DND-41 (cell line): ENCODE measurements around the gene PAEP.

ENCODE experiments used
- ATAC-seq: fragments of 200-7000 bp; cut with Tn5 transposase; 3 replicates; pipeline ENCODE4 v1.9.1; 2021; ENCODE audit warnings: low read depth; ENCODE audit not compliant: insufficient read depth
- DNase-seq: peaks from one replicate; pipeline ENCODE4 v3.0.0-alpha.2; 2020
- H2AFZ ChIP-seq: 2 replicates; pipeline ENCODE4 v1.6.0; 2012; ENCODE audit warnings: low read depth, low read length
- H3K27ac ChIP-seq: 2 replicates; pipeline ENCODE4 v1.5.1; 2012; ENCODE audit warnings: low read length, inconsistent platforms
- H3K27me3 ChIP-seq: fragments of 200-600 bp; sonication (generic); 2 replicates; pipeline ENCODE4 v1.6.0; 2012; ENCODE audit warnings: low read length, mild to moderate bottlenecking, inconsistent platforms; ENCODE audit not compliant: insufficient read depth, poor library complexity
- H3K36me3 ChIP-seq: 2 replicates; pipeline ENCODE4 v1.5.1; 2012; ENCODE audit warnings: low read length, inconsistent platforms; ENCODE audit not compliant: insufficient read depth
- H3K4me1 ChIP-seq: 2 replicates; pipeline ENCODE4 v1.5.1; 2012; ENCODE audit warnings: mild to moderate bottlenecking, low read length; ENCODE audit not compliant: insufficient read depth
- H3K4me2 ChIP-seq: 2 replicates; pipeline ENCODE4 v1.6.0; 2012; ENCODE audit warnings: mild to moderate bottlenecking, moderate library complexity, low read length, inconsistent platforms; ENCODE audit not compliant: insufficient read depth
- H3K4me3 ChIP-seq, 2 experiments: fragments of 200-600 bp in 1 of 2; shearing (Covaris generic) in 1 of 2; 2 replicates each; pipeline ENCODE4 v1.5.1; 2012 to 2016; ENCODE audit warnings: inconsistent platforms in 2 of 2, low read length in 2 of 2, mild to moderate bottlenecking in 2 of 2, low read depth in 1 of 2, moderate library complexity in 1 of 2
- H3K79me2 ChIP-seq: 2 replicates; pipeline ENCODE4 v1.6.0; 2012; ENCODE audit warnings: low read length, inconsistent platforms; ENCODE audit not compliant: insufficient read depth
- H3K9ac ChIP-seq: 2 replicates; pipeline ENCODE4 v1.6.0; 2012; ENCODE audit warnings: low read depth, mild to moderate bottlenecking, inconsistent platforms, low read length, moderate library complexity
- H3K9me3 ChIP-seq: 2 replicates; pipeline ENCODE4 v1.5.1; 2012; ENCODE audit warnings: low read length, moderate library complexity, mild to moderate bottlenecking, inconsistent platforms; ENCODE audit not compliant: insufficient read depth, severe bottlenecking
- H4K20me1 ChIP-seq: 2 replicates; pipeline ENCODE4 v1.6.0; 2012; ENCODE audit warnings: low read length; ENCODE audit not compliant: insufficient read depth
- EZH2 ChIP-seq: IDR thresholded peaks from 3 replicates; pipeline ENCODE4 v1.6.1; 2012; ENCODE audit warnings: borderline replicate concordance, low read depth, mild to moderate bottlenecking, moderate library complexity, low read length, inconsistent platforms; ENCODE audit not compliant: severe bottlenecking
- TF ChIP-seq, protein P1 (sequence below): IDR thresholded peaks from 2 replicates; pipeline ENCODE4 v1.5.1; 2012; ENCODE audit warnings: borderline replicate concordance, low read length, moderate library complexity, mild to moderate bottlenecking; ENCODE audit not compliant: poor library complexity, severe bottlenecking; ENCODE audit errors: extremely low read depth

Gene PAEP

GRCh38 chr9:135582966-135583687, 21.6 kb downstream of the PAEP start:
- no peak overlapping the region for H3K4me3 ChIP-seq
- DNase-seq (no peak), ATAC-seq (no peak)
- no peaks in the 10 kb centered on the region for H4K20me1 ChIP-seq
- no peaks in the 10 kb centered on the region for H3K9me3 ChIP-seq
- H3K79me2 ChIP-seq: no peaks in the 10 kb centered on the region
- H3K4me1 ChIP-seq: no peaks in the 10 kb centered on the region
- no peak overlapping the region for H2AFZ ChIP-seq
- no peak overlapping the region for H3K9ac ChIP-seq
- no peaks in the 10 kb centered on the region for H3K27me3 ChIP-seq
- no peak overlapping the region for H3K27ac ChIP-seq
- TF ChIP-seq, protein P1, sequence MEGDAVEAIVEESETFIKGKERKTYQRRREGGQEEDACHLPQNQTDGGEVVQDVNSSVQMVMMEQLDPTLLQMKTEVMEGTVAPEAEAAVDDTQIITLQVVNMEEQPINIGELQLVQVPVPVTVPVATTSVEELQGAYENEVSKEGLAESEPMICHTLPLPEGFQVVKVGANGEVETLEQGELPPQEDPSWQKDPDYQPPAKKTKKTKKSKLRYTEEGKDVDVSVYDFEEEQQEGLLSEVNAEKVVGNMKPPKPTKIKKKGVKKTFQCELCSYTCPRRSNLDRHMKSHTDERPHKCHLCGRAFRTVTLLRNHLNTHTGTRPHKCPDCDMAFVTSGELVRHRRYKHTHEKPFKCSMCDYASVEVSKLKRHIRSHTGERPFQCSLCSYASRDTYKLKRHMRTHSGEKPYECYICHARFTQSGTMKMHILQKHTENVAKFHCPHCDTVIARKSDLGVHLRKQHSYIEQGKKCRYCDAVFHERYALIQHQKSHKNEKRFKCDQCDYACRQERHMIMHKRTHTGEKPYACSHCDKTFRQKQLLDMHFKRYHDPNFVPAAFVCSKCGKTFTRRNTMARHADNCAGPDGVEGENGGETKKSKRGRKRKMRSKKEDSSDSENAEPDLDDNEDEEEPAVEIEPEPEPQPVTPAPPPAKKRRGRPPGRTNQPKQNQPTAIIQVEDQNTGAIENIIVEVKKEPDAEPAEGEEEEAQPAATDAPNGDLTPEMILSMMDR: no peak
- no peak for TF ChIP-seq EZH2
- no peaks in the 10 kb centered on the region for H3K36me3 ChIP-seq
- no peak overlapping the region for H3K4me2 ChIP-seq

DNA sequence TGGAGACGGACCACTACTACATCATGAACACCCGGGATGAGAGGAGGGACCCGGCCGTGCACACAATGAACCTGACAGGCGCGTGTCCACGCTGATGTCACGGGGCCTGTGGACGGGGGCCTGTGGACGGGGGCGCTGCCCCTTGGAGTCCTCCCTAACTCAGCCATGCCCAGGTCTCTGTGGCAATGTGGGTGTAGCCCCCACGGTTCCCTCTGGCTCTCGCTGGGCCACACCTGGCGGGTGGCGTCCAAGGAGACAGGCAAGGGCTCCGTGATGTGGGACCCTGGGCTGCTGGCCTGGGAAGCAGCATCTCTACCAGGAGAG, 22.1 kb downstream of the PAEP start:
- H4K20me1 ChIP-seq: no peaks in the 10 kb centered on the region
- no peaks in the 10 kb centered on the region for H3K9me3 ChIP-seq
- no peak for TF ChIP-seq EZH2
- TF ChIP-seq, protein P1: no peak
- H3K36me3 ChIP-seq: no peaks in the 10 kb centered on the region
- no peak overlapping the region for H3K9ac ChIP-seq
- no peak overlapping the region for H3K27ac ChIP-seq
- no peaks in the 10 kb centered on the region for H3K27me3 ChIP-seq
- H3K4me1 ChIP-seq: no peaks in the 10 kb centered on the region
- H2AFZ ChIP-seq: no peak overlapping the region
- no peaks in the 10 kb centered on the region for H3K79me2 ChIP-seq
- no peak overlapping the region for H3K4me3 ChIP-seq
- DNase-seq: no peak
- no peak for ATAC-seq
- H3K4me2 ChIP-seq: no peak overlapping the region

GRCh38 chr9:135584371-135584770, 22.8 kb downstream of the PAEP start:
- ATAC-seq: no peak
- no peaks in the 10 kb centered on the region for H3K4me1 ChIP-seq

More at GRCh38 chr9:135584371-135584770, 22.8 kb downstream of the PAEP start:
- H3K9ac ChIP-seq: no peak overlapping the region
- no peak overlapping the region for H3K4me3 ChIP-seq
- no peaks in the 10 kb centered on the region for H3K9me3 ChIP-seq
- H3K79me2 ChIP-seq: no peaks in the 10 kb centered on the region
- H2AFZ ChIP-seq: no peak overlapping the region
- no peaks in the 10 kb centered on the region for H3K36me3 ChIP-seq
- DNase-seq: no peak
- H4K20me1 ChIP-seq: no peaks in the 10 kb centered on the region
- TF ChIP-seq, protein P1: no peak
- TF ChIP-seq EZH2: no peak
- H3K4me2 ChIP-seq: no peak overlapping the region
- no peaks in the 10 kb centered on the region for H3K27me3 ChIP-seq
- no peak overlapping the region for H3K27ac ChIP-seq
